H9 (cell line): ENCODE data around the gene C16orf92. TPM values are rescaled to one million over a fixed set of nuclear protein-coding genes. Genes with fewer than 3 reads are reported as not detected.
"Not testable (repeated sequence)": the region's sequence is repeated elsewhere in the genome, so short reads cannot be mapped to it uniquely, and the experiment has no call there.

ENCODE experiments used
- DNase-seq: peaks from one replicate; pipeline ENCODE4 v3.0.0-alpha.2; 2017
- H2AFZ ChIP-seq: one replicate; pipeline ENCODE4 v1.6.1; 2013; ENCODE audit warnings: mild to moderate bottlenecking, low read length, control low read depth, moderate library complexity
- H2AK5ac ChIP-seq: 2 replicates; pipeline ENCODE4 v1.6.1; 2013; ENCODE audit warnings: low read length, control low read depth, mixed read lengths; ENCODE audit not compliant: insufficient read length
- H2BK120ac ChIP-seq: one replicate; pipeline ENCODE4 v1.6.1; 2013; ENCODE audit warnings: low read depth, mild to moderate bottlenecking, low read length, control low read depth, inconsistent platforms; ENCODE audit not compliant: poor library complexity, severe bottlenecking
- H2BK12ac ChIP-seq: 2 replicates; pipeline ENCODE4 v1.6.1; 2013; ENCODE audit warnings: low read length, control low read depth, mixed read lengths, low read depth; ENCODE audit not compliant: insufficient read length
- H2BK15ac ChIP-seq: 2 replicates; pipeline ENCODE4 v1.6.1; 2013; ENCODE audit warnings: low read depth, low read length, control low read depth
- H2BK20ac ChIP-seq: one replicate; pipeline ENCODE4 v1.6.1; 2013; ENCODE audit warnings: low read depth, mild to moderate bottlenecking, low read length, control low read depth, inconsistent platforms; ENCODE audit not compliant: poor library complexity, severe bottlenecking
- H2BK5ac ChIP-seq: 2 replicates; pipeline ENCODE4 v1.6.1; 2013; ENCODE audit warnings: low read length, control low read depth, mixed read lengths; ENCODE audit not compliant: insufficient read length
- H3K14ac ChIP-seq: 2 replicates; pipeline ENCODE4 v1.6.1; 2013; ENCODE audit warnings: low read length, control low read depth; ENCODE audit not compliant: insufficient read depth
- H3K18ac ChIP-seq: 2 replicates; pipeline ENCODE4 v1.6.1; 2013; ENCODE audit warnings: low read depth, mild to moderate bottlenecking, mixed read lengths, low read length, control low read depth; ENCODE audit not compliant: insufficient read length
- H3K23ac ChIP-seq: 2 replicates; pipeline ENCODE4 v1.6.1; 2013; ENCODE audit warnings: low read length, control low read depth, mixed read lengths, low read depth; ENCODE audit not compliant: insufficient read length
- H3K23me2 ChIP-seq: 2 replicates; pipeline ENCODE4 v1.6.1; 2013; ENCODE audit warnings: low read depth, mild to moderate bottlenecking, mixed read lengths, low read length, control low read depth; ENCODE audit not compliant: insufficient read length, poor library complexity, severe bottlenecking
- H3K27ac ChIP-seq: 2 replicates; pipeline ENCODE4 v1.5.1; 2013; ENCODE audit warnings: low read length, control low read depth, mixed read lengths, low read depth; ENCODE audit not compliant: insufficient read length
- H3K27me3 ChIP-seq: 2 replicates; pipeline ENCODE4 v1.6.1; 2013; ENCODE audit warnings: low read length, control low read depth, inconsistent platforms; ENCODE audit not compliant: insufficient read depth
- H3K4ac ChIP-seq: 2 replicates; pipeline ENCODE4 v1.6.1; 2013; ENCODE audit warnings: low read depth, mild to moderate bottlenecking, control low read depth, inconsistent platforms, low read length, moderate library complexity
- H3K4me1 ChIP-seq: 2 replicates; pipeline ENCODE4 v1.6.1; 2013; ENCODE audit warnings: low read length, control low read depth, inconsistent platforms; ENCODE audit not compliant: insufficient read depth
- H3K4me2 ChIP-seq: 2 replicates; pipeline ENCODE4 v1.6.1; 2013; ENCODE audit warnings: low read length, control low read depth, mixed read lengths; ENCODE audit not compliant: insufficient read length, insufficient read depth
- H3K56ac ChIP-seq: 2 replicates; pipeline ENCODE4 v1.6.1; 2013; ENCODE audit warnings: low read depth, mild to moderate bottlenecking, mixed read lengths, low read length, control low read depth; ENCODE audit not compliant: insufficient read length
- H3K79me1 ChIP-seq: 2 replicates; pipeline ENCODE4 v1.6.1; 2013; ENCODE audit warnings: low read depth, mild to moderate bottlenecking, moderate library complexity, low read length, control low read depth, inconsistent platforms; ENCODE audit not compliant: insufficient read depth, poor library complexity, severe bottlenecking
- H3K79me2 ChIP-seq: 2 replicates; pipeline ENCODE4 v1.6.1; 2013; ENCODE audit warnings: low read length, control low read depth, inconsistent platforms; ENCODE audit not compliant: insufficient read depth
- H3K9ac ChIP-seq: 2 replicates; pipeline ENCODE4 v1.6.1; 2013; ENCODE audit warnings: low read length, control low read depth, mixed read lengths; ENCODE audit not compliant: insufficient read length; ENCODE audit errors: extremely low read depth
- H3K9me3 ChIP-seq: one replicate; pipeline ENCODE4 v1.6.1; 2013; ENCODE audit warnings: low read depth, low read length, inconsistent platforms; ENCODE audit not compliant: control insufficient read depth
- H3T11ph ChIP-seq: one replicate; pipeline ENCODE4 v1.6.1; 2013; ENCODE audit warnings: mild to moderate bottlenecking, low read length, control low read depth, inconsistent platforms
- H4K20me1 ChIP-seq: one replicate; pipeline ENCODE4 v1.6.1; 2013; ENCODE audit not compliant: control insufficient read depth, insufficient read length, insufficient read depth
- H4K5ac ChIP-seq: 2 replicates; pipeline ENCODE4 v1.6.1; 2013; ENCODE audit warnings: low read depth, mild to moderate bottlenecking, mixed read lengths, low read length, control low read depth; ENCODE audit not compliant: insufficient read length
- H4K8ac ChIP-seq: replicated peaks from 2 replicates; pipeline ENCODE4 v1.6.1; 2013; ENCODE audit warnings: low read length, control low read depth, mixed read lengths, low read depth; ENCODE audit not compliant: insufficient read length
- H4K91ac ChIP-seq: 2 replicates; pipeline ENCODE4 v1.6.1; 2013; ENCODE audit warnings: low read depth, mild to moderate bottlenecking, moderate library complexity, mixed read lengths, low read length, control low read depth; ENCODE audit not compliant: insufficient read length
- H3K27ac Mint-ChIP-seq, 3 experiments: 2 replicates in 2 of 3; 3 replicates in 1 of 3; pipeline ENCODE4 v1.8.0; 2020 to 2021; ENCODE audit warnings: mixed read lengths in 3 of 3, mild to moderate bottlenecking in 1 of 3, moderate library complexity in 1 of 3
- H3K27me3 Mint-ChIP-seq: 2 replicates; pipeline ENCODE4 v1.8.0; 2021; ENCODE audit warnings: low read depth, mild to moderate bottlenecking, moderate library complexity, mixed read lengths
- H3K36me3 Mint-ChIP-seq, 3 experiments: 2 replicates in 2 of 3; 3 replicates in 1 of 3; pipeline ENCODE4 v1.8.0; 2020 to 2021; ENCODE audit warnings: low read depth in 3 of 3, mixed read lengths in 3 of 3; ENCODE audit not compliant: insufficient read depth in 1 of 3
- H3K4me1 Mint-ChIP-seq, 2 experiments: 2 replicates each; pipeline ENCODE4 v1.8.0; 2020; ENCODE audit warnings: mixed read lengths in 2 of 2
- H3K4me3 Mint-ChIP-seq, 2 experiments: 2 replicates in 1 of 2; 3 replicates in 1 of 2; pipeline ENCODE4 v1.8.0; 2020 to 2021; ENCODE audit warnings: mild to moderate bottlenecking in 2 of 2, mixed read lengths in 2 of 2, moderate library complexity in 1 of 2
- H3K9me3 Mint-ChIP-seq, 2 experiments: 2 replicates in 1 of 2; 3 replicates in 1 of 2; pipeline ENCODE4 v1.8.0; 2020; ENCODE audit warnings: mild to moderate bottlenecking in 2 of 2, mixed read lengths in 2 of 2, moderate library complexity in 1 of 2
- CTCF ChIP-seq: fragments of 200-600 bp; sonication (generic); conservative IDR thresholded peaks from 3 replicates; pipeline ENCODE4 v1.8.0; 2021; ENCODE audit warnings: antibody characterized with exemption, mild to moderate bottlenecking
- WGBS: extraction: QIAGEN DNeasy Blood & Tissue Kit; methylation state at CpG from one replicate; pipeline ENCODE4 v1.1.7; 2013; ENCODE audit warnings: missing lambda C conversion rate, low lambda C conversion rate, mixed read lengths; ENCODE audit not compliant: insufficient read length; ENCODE audit errors: extremely low coverage; 5-methylcytosine and 5-hydroxymethylcytosine counted together
- total RNA-seq: library from RNA; stranded (reverse); gene quantifications from 2 replicates; pipeline ENCODE4 v1.2.1, GENCODE V29; 2021

Gene C16orf92
- total RNA-seq, 1 experiment from 2014 or later, result not detected

- Mint-ChIP-seq H3K4me1 (peaks cover under 1% of the 10 kb centered on the region in 2 experiments), H3K4me3 (no peak overlapping the region), H3K27ac (no peak overlapping the region), H3K9me3 (no peaks in the 10 kb centered on the region), H3K27me3 (peaks cover 9% of the 10 kb centered on the region), H3K36me3 (peaks cover 0 to 4% (median 2%) of the 10 kb centered on the region in 3 experiments; a peak in 3 of 7 replicates)
- no peak overlapping the region for H2AFZ ChIP-seq
- no peak overlapping the region for H3K18ac ChIP-seq
- no peak overlapping the region for H3K4me2 ChIP-seq
- no peak overlapping the region for H4K91ac ChIP-seq
- H2BK20ac ChIP-seq, result no peak overlapping the region
- no peaks in the 10 kb centered on the region for H3K79me1 ChIP-seq
- no peak overlapping the region for H3K56ac ChIP-seq
- H3K14ac ChIP-seq, result no peak overlapping the region
- no peak overlapping the region for H3K4ac ChIP-seq
- H3K4me1 ChIP-seq, result no peaks in the 10 kb centered on the region
- H4K5ac ChIP-seq, result no peak overlapping the region
- no peak overlapping the region for H3K9ac ChIP-seq
- no peak overlapping the region for H3T11ph ChIP-seq
- no peaks in the 10 kb centered on the region; the same call in 1 of the 2 replicates for H3K27me3 ChIP-seq
- WGBS, result no CpG with 5 or more reads among the region's 2 CpGs
- no peak for DNase-seq
- no peaks in the 10 kb centered on the region for H3K79me2 ChIP-seq
- H2BK12ac ChIP-seq, result no peak overlapping the region
- no peak overlapping the region for H3K23ac ChIP-seq
- no peak overlapping the region for H3K27ac ChIP-seq
- H4K20me1 ChIP-seq, result no peaks in the 10 kb centered on the region
- no peak overlapping the region for H2BK120ac ChIP-seq
- no peak overlapping the region for H2AK5ac ChIP-seq
- H4K8ac ChIP-seq, result no peak overlapping the region
- H2BK5ac ChIP-seq, result no peak overlapping the region
- no peak overlapping the region for H2BK15ac ChIP-seq
- peaks cover 4% of the 10 kb centered on the region for H3K23me2 ChIP-seq
- H3K9me3 ChIP-seq, result no peaks in the 10 kb centered on the region
- no peak for TF ChIP-seq CTCF
Observed at GRCh38 chr16:30017277-30017656, 5.7 kb upstream of the C16orf92 start.

GRCh38 chr16:30017937-30018336 is 5.1 kb upstream of the C16orf92 start:
- H2AK5ac ChIP-seq, DNase-seq, H2BK20ac ChIP-seq, H3K4ac ChIP-seq, H2BK12ac ChIP-seq, H3K9ac ChIP-seq, H3K4me1 ChIP-seq, H4K5ac ChIP-seq, H2BK5ac ChIP-seq, H3T11ph ChIP-seq, H3K79me1 ChIP-seq, H3K23me2 ChIP-seq, H3K4me1 Mint-ChIP-seq, H3K4me2 ChIP-seq, H4K20me1 ChIP-seq, H3K56ac ChIP-seq, H3K9me3 Mint-ChIP-seq, H3K27ac Mint-ChIP-seq, H4K91ac ChIP-seq, H3K14ac ChIP-seq, H2AFZ ChIP-seq, H3K36me3 Mint-ChIP-seq, H3K4me3 Mint-ChIP-seq, H3K18ac ChIP-seq, H2BK120ac ChIP-seq, H3K9me3 ChIP-seq, H3K27me3 ChIP-seq, H3K23ac ChIP-seq, H3K27ac ChIP-seq, H3K27me3 Mint-ChIP-seq, H4K8ac ChIP-seq, H3K79me2 ChIP-seq, H2BK15ac ChIP-seq: not testable (repeated sequence)
- WGBS, result no CpG with 5 or more reads among the region's 4 CpGs
